ENCODE results near the gene PLEKHG3.

The PLEKHG3 gene

GRCh38 chr14:64766430-64767151 is 62.4 kb downstream of the PLEKHG3 start:
- Mint-ChIP-seq H3K27ac (no peak overlapping the region), H3K9me3 (no peaks in the 10 kb centered on the region), H3K4me1 (peaks cover 13% of the 10 kb centered on the region), H3K4me3 (no peak overlapping the region), H3K36me3 (no peaks in the 10 kb centered on the region), H3K27me3 (no peaks in the 10 kb centered on the region)

GRCh38 chr14:64767215-64767964 is 63.2 kb downstream of the PLEKHG3 start:
- no peaks in the 10 kb centered on the region for H3K9me3 Mint-ChIP-seq
- peaks cover 19% of the 10 kb centered on the region for H3K4me1 Mint-ChIP-seq

GRCh38 chr14:64768401-64769095 is 64.3 kb downstream of the PLEKHG3 start:
- H3K27me3 Mint-ChIP-seq: no peaks in the 10 kb centered on the region
- H3K4me1 Mint-ChIP-seq: peaks cover 19% of the 10 kb centered on the region
- H3K9me3 Mint-ChIP-seq: no peaks in the 10 kb centered on the region
- no peaks in the 10 kb centered on the region for H3K36me3 Mint-ChIP-seq
- H3K27ac Mint-ChIP-seq: no peak overlapping the region
- no peak overlapping the region for H3K4me3 Mint-ChIP-seq

More at GRCh38 chr14:64767215-64767964, 63.2 kb downstream of the PLEKHG3 start:
- Mint-ChIP-seq H3K4me3 (no peak overlapping the region), H3K27ac (no peak overlapping the region), H3K27me3 (no peaks in the 10 kb centered on the region), H3K36me3 (no peaks in the 10 kb centered on the region)

GRCh38 chr14:64769096-64770020 is 65.1 kb downstream of the PLEKHG3 start:
- Mint-ChIP-seq H3K27me3 (no peaks in the 10 kb centered on the region), H3K4me3 (no peak overlapping the region), H3K27ac (no peak overlapping the region), H3K9me3 (no peaks in the 10 kb centered on the region), H3K36me3 (no peaks in the 10 kb centered on the region), H3K4me1 (peaks cover 18% of the 10 kb centered on the region)

GRCh38 chr14:64770751-64771150 is 66.5 kb downstream of the PLEKHG3 start:
- Mint-ChIP-seq H3K27me3 (no peaks in the 10 kb centered on the region), H3K36me3 (no peaks in the 10 kb centered on the region), H3K4me1 (peaks cover 15% of the 10 kb centered on the region), H3K4me3 (no peak overlapping the region), H3K9me3 (no peaks in the 10 kb centered on the region), H3K27ac (no peak overlapping the region)

GRCh38 chr14:64771161-64771560 is 66.9 kb downstream of the PLEKHG3 start:
- Mint-ChIP-seq H3K27me3 (no peaks in the 10 kb centered on the region), H3K4me1 (peaks cover 15% of the 10 kb centered on the region), H3K36me3 (no peaks in the 10 kb centered on the region), H3K9me3 (no peaks in the 10 kb centered on the region), H3K27ac (no peak overlapping the region), H3K4me3 (no peak overlapping the region)

- no peaks in the 10 kb centered on the region for H3K9me3 Mint-ChIP-seq
- H3K36me3 Mint-ChIP-seq: no peaks in the 10 kb centered on the region
- H3K4me3 Mint-ChIP-seq: no peak overlapping the region
- peaks cover 15% of the 10 kb centered on the region for H3K4me1 Mint-ChIP-seq
- H3K27ac Mint-ChIP-seq: no peak overlapping the region
- H3K27me3 Mint-ChIP-seq: no peaks in the 10 kb centered on the region
These were observed 68.2 kb downstream of the PLEKHG3 start for GRCh38 chr14:64772397-64772950.

- Mint-ChIP-seq H3K4me3 (no peak overlapping the region), H3K4me1 (peaks cover 15% of the 10 kb centered on the region), H3K27me3 (no peaks in the 10 kb centered on the region), H3K27ac (no peak overlapping the region), H3K9me3 (no peaks in the 10 kb centered on the region), H3K36me3 (no peaks in the 10 kb centered on the region)
These were observed 68.8 kb downstream of the PLEKHG3 start for GRCh38 chr14:64773046-64773445.

- Mint-ChIP-seq H3K27me3 (no peaks in the 10 kb centered on the region), H3K4me1 (peaks cover 15% of the 10 kb centered on the region), H3K9me3 (no peaks in the 10 kb centered on the region), H3K27ac (no peak overlapping the region), H3K4me3 (no peak overlapping the region), H3K36me3 (no peaks in the 10 kb centered on the region)
These were observed 69.4 kb downstream of the PLEKHG3 start for GRCh38 chr14:64773577-64773976.

- H3K4me3 Mint-ChIP-seq: no peak overlapping the region
- peaks cover 15% of the 10 kb centered on the region for H3K4me1 Mint-ChIP-seq
- H3K27me3 Mint-ChIP-seq: no peaks in the 10 kb centered on the region
- H3K9me3 Mint-ChIP-seq: no peaks in the 10 kb centered on the region
- H3K27ac Mint-ChIP-seq: no peak overlapping the region
- no peaks in the 10 kb centered on the region for H3K36me3 Mint-ChIP-seq
These were observed 70.0 kb downstream of the PLEKHG3 start for GRCh38 chr14:64774272-64774671.

- Mint-ChIP-seq H3K4me3 (no peak overlapping the region), H3K27ac (no peak overlapping the region), H3K9me3 (no peaks in the 10 kb centered on the region), H3K27me3 (no peaks in the 10 kb centered on the region), H3K36me3 (no peaks in the 10 kb centered on the region), H3K4me1 (peaks cover 15% of the 10 kb centered on the region)
These were observed 71.0 kb downstream of the PLEKHG3 start for GRCh38 chr14:64775081-64775777.

- no peaks in the 10 kb centered on the region for H3K27me3 Mint-ChIP-seq
- no peaks in the 10 kb centered on the region for H3K36me3 Mint-ChIP-seq
- no peaks in the 10 kb centered on the region for H3K4me1 Mint-ChIP-seq
- H3K9me3 Mint-ChIP-seq: no peaks in the 10 kb centered on the region
- no peak overlapping the region for H3K4me3 Mint-ChIP-seq
- H3K27ac Mint-ChIP-seq: no peak overlapping the region
These were observed 73.2 kb downstream of the PLEKHG3 start for GRCh38 chr14:64777461-64777860.

GRCh38 chr14:64778104-64778754 is 74.0 kb downstream of the PLEKHG3 start:
- no peaks in the 10 kb centered on the region for H3K9me3 Mint-ChIP-seq
- H3K4me3 Mint-ChIP-seq: no peak overlapping the region
- no peaks in the 10 kb centered on the region for H3K27me3 Mint-ChIP-seq
- no peak overlapping the region for H3K27ac Mint-ChIP-seq
- no peaks in the 10 kb centered on the region for H3K4me1 Mint-ChIP-seq
- no peaks in the 10 kb centered on the region for H3K36me3 Mint-ChIP-seq

GRCh38 chr14:64779472-64779871 is 75.2 kb downstream of the PLEKHG3 start:
- H3K4me3 Mint-ChIP-seq: no peak overlapping the region
- H3K27me3 Mint-ChIP-seq: no peaks in the 10 kb centered on the region
- H3K36me3 Mint-ChIP-seq: no peaks in the 10 kb centered on the region
- no peak overlapping the region for H3K27ac Mint-ChIP-seq
- H3K4me1 Mint-ChIP-seq: no peaks in the 10 kb centered on the region
- no peaks in the 10 kb centered on the region for H3K9me3 Mint-ChIP-seq
